ENCODE measurements around the gene CLCN6.
A peak's percentile ranks its signal among the peaks of the same experiment; 100 is the strongest.

Gene CLCN6

GRCh38 chr1:11805422-11806306, at the start of gene CLCN6, which contains the start of gene MTHFR:
TSS of gene CLCN6 (plus strand) at chr1:11806191. CDS start at chr1:11806263, 72 bp downstream.
TSS of gene MTHFR (minus strand) at chr1:11805964. CDS start at chr1:11803116, 2,848 bp downstream.
- peak; percentile 90 to 95 (median 93) for DNase-seq (ENCODE audit: low read depth in 3 of 3, low spot score in 1 of 3)

GRCh38 chr1:11757047-11757446, 48.9 kb upstream of the CLCN6 start:
- no peak for DNase-seq (ENCODE audit: low read depth in 3 of 3, low spot score in 1 of 3)

GRCh38 chr1:11759791-11760190, 46.2 kb upstream of the CLCN6 start:
- no peak for DNase-seq (ENCODE audit: low read depth in 3 of 3, low spot score in 1 of 3)

- DNase-seq (ENCODE audit: low read depth in 3 of 3, low spot score in 1 of 3), result no peak
These were observed 44.7 kb upstream of the CLCN6 start for GRCh38 chr1:11761285-11761684.

GRCh38 chr1:11761988-11762406, 44.0 kb upstream of the CLCN6 start, which contains the start of gene C1orf167:
TSS of gene C1orf167 (plus strand) at chr1:11762193. CDS start at chr1:11764401, 2,208 bp downstream.
- DNase-seq (ENCODE audit: low read depth in 3 of 3, low spot score in 1 of 3), result no peak

- DNase-seq (ENCODE audit: low read depth in 3 of 3, low spot score in 1 of 3), result no peak
These were observed 41.9 kb upstream of the CLCN6 start for GRCh38 chr1:11764115-11764514.

- DNase-seq (ENCODE audit: low read depth in 3 of 3, low spot score in 1 of 3), result no peak
These were observed 41.5 kb upstream of the CLCN6 start for GRCh38 chr1:11764519-11764918.

- no peak for DNase-seq (ENCODE audit: low read depth in 3 of 3, low spot score in 1 of 3)
These were observed 40.1 kb upstream of the CLCN6 start for GRCh38 chr1:11765661-11766428.

GRCh38 chr1:11766429-11766776, 39.6 kb upstream of the CLCN6 start:
- no peak for DNase-seq (ENCODE audit: low read depth in 3 of 3, low spot score in 1 of 3)

GRCh38 chr1:11767922-11768704, 37.9 kb upstream of the CLCN6 start:
- no peak for DNase-seq (ENCODE audit: low read depth in 3 of 3, low spot score in 1 of 3)

- no peak for DNase-seq (ENCODE audit: low read depth in 3 of 3, low spot score in 1 of 3)
These were observed 37.2 kb upstream of the CLCN6 start for GRCh38 chr1:11768821-11769220.

GRCh38 chr1:11769274-11769673, 36.7 kb upstream of the CLCN6 start:
- DNase-seq (ENCODE audit: low read depth in 3 of 3, low spot score in 1 of 3), result no peak

- DNase-seq (ENCODE audit: low read depth in 3 of 3, low spot score in 1 of 3), result no peak
These were observed 36.0 kb upstream of the CLCN6 start for GRCh38 chr1:11770011-11770410.

- no peak for DNase-seq (ENCODE audit: low read depth in 3 of 3, low spot score in 1 of 3)
These were observed 34.4 kb upstream of the CLCN6 start for GRCh38 chr1:11771481-11772043.

GRCh38 chr1:11772458-11772857, 33.5 kb upstream of the CLCN6 start:
- DNase-seq (ENCODE audit: low read depth in 3 of 3, low spot score in 1 of 3), result no peak

GRCh38 chr1:11774753-11775152, 31.2 kb upstream of the CLCN6 start:
- no peak for DNase-seq (ENCODE audit: low read depth in 3 of 3, low spot score in 1 of 3)

- no peak for DNase-seq (ENCODE audit: low read depth in 3 of 3, low spot score in 1 of 3)
These were observed 28.2 kb upstream of the CLCN6 start for GRCh38 chr1:11777658-11778322.

GRCh38 chr1:11778336-11778735, 27.7 kb upstream of the CLCN6 start:
- DNase-seq (ENCODE audit: low read depth in 3 of 3, low spot score in 1 of 3), result no peak

- DNase-seq (ENCODE audit: low read depth in 3 of 3, low spot score in 1 of 3), result no peak
These were observed 27.0 kb upstream of the CLCN6 start for GRCh38 chr1:11778844-11779623.

Data from stimulated activated CD4-positive, alpha-beta T cell treated with anti-CD3 and anti-CD28 coated beads, TNF-alpha, amount 100 ng/mL, for 1 hour (primary cell).